K562 (cell line): Measurements from ENCODE around the gene CAPZB. TPM values are rescaled to one million over a fixed set of nuclear protein-coding genes. Genes with fewer than 3 reads are reported as not detected.
A peak's percentile ranks its signal among the peaks of the same experiment; 100 is the strongest.

Source experiments
- ATAC-seq: fragments of 200-7000 bp; cut with Tn5 transposase; 3 replicates; pipeline ENCODE4 v1.9.1; 2020; ENCODE audit warnings: moderate library complexity
- BruUV-seq: library from RNA; stranded (reverse); fragments of 400-500 nt; replicated peaks from 2 replicates; lab custom pipeline; 2021; lab: Mats Ljungman, UMichigan
- CTCF ChIA-PET: fragments of 300-600 bp; formaldehyde crosslinking; extraction: SDS; loops from one replicate; lab custom pipeline; 2021; ENCODE audit warnings: low intra/inter-chr PET ratio; lab: Yijun Ruan, JAX
- POLR2A ChIA-PET: fragments of 300-600, 350-650 bp; sonication (Branson Sonifier 250); formaldehyde crosslinking; extraction: SDS; loops from one replicate; lab custom pipeline; 2021; ENCODE audit warnings: antibody characterized with exemption, inconsistent platforms; lab: Yijun Ruan, JAX
- DNase-seq, 4 experiments: peaks; one replicate each; pipeline versions ENCODE4 v3.0.0 to v3.0.0-alpha.2; 2011 to 2018; ENCODE audit warnings: low spot score in 3 of 4, mixed read lengths in 3 of 4; ENCODE audit errors: extremely low read depth in 1 of 4
- FAIRE-seq: peaks from 2 replicates; lab custom pipeline; 2011; peaks lifted over from hg19 to GRCh38; lab: Jason Lieb, UNC
- H2AFZ ChIP-seq: 2 replicates; pipeline ENCODE4 v1.6.0; 2011; ENCODE audit warnings: low read depth, low read length, control low read depth, inconsistent platforms
- H3K27ac ChIP-seq: fragments of 200-600 bp; 3 replicates; pipeline ENCODE4 v1.8.0; 2011; ENCODE audit warnings: low read depth, mild to moderate bottlenecking, control low read depth, inconsistent platforms, low read length, moderate library complexity, mixed read lengths; ENCODE audit errors: extremely low read depth
- H3K27me3 ChIP-seq, 2 experiments: fragments of 300-600 bp in 1 of 2; 2 replicates in 1 of 2; 3 replicates in 1 of 2; pipeline versions ENCODE4 v1.6.0 to v1.8.0; 2011; ENCODE audit warnings: inconsistent platforms in 2 of 2, low read length in 2 of 2, mild to moderate bottlenecking in 1 of 2, mixed read lengths in 1 of 2, moderate library complexity in 1 of 2; ENCODE audit not compliant: control insufficient read depth in 2 of 2, insufficient read depth in 2 of 2
- H3K36me3 ChIP-seq: fragments of 300-600 bp; 3 replicates; pipeline ENCODE4 v1.8.0; 2011; ENCODE audit warnings: mild to moderate bottlenecking, low read length, inconsistent platforms; ENCODE audit not compliant: control insufficient read depth, insufficient read depth
- H3K4me1 ChIP-seq, 2 experiments: fragments of 200-600 bp in 1 of 2; replicated peaks in 1 of 2; 2 replicates in 1 of 2; 3 replicates in 1 of 2; pipeline versions ENCODE4 v1.5.1 to v1.8.0; 2011; ENCODE audit warnings: inconsistent platforms in 2 of 2, low read length in 2 of 2, mild to moderate bottlenecking in 1 of 2, mixed read lengths in 1 of 2, moderate library complexity in 1 of 2; ENCODE audit not compliant: control insufficient read depth in 2 of 2, insufficient read depth in 2 of 2
- H3K4me2 ChIP-seq: 2 replicates; pipeline ENCODE4 v1.6.1; 2011; ENCODE audit warnings: low read length, control low read depth, inconsistent platforms, mixed read lengths; ENCODE audit not compliant: insufficient read depth
- H3K4me3 ChIP-seq: fragments of 200-600 bp; sonication (generic), shearing (Covaris generic); 2 replicates; pipeline ENCODE4 v1.5.1; 2016; ENCODE audit warnings: control low read depth, inconsistent platforms
- H3K79me2 ChIP-seq: fragments of 200-600 bp; 3 replicates; pipeline ENCODE4 v1.8.0; 2011; ENCODE audit warnings: low read length, inconsistent platforms; ENCODE audit not compliant: control insufficient read depth, insufficient read depth
- H3K9ac ChIP-seq, 2 experiments: 2 replicates each; pipeline versions ENCODE4 v1.6.0 to v1.6.1; 2011; ENCODE audit warnings: low read depth in 2 of 2, low read length in 2 of 2, control low read depth in 1 of 2, inconsistent platforms in 1 of 2, mild to moderate bottlenecking in 1 of 2, mixed read lengths in 1 of 2; ENCODE audit not compliant: insufficient read depth in 1 of 2
- H3K9me1 ChIP-seq: one replicate; pipeline ENCODE4 v1.6.0; 2011; ENCODE audit warnings: inconsistent platforms, mild to moderate bottlenecking, low read length, moderate library complexity; ENCODE audit not compliant: control insufficient read depth, insufficient read depth
- H3K9me3 ChIP-seq: replicated peaks from 2 replicates; pipeline ENCODE4 v1.5.1; 2011; ENCODE audit warnings: low read depth, low read length, inconsistent platforms; ENCODE audit not compliant: control insufficient read depth, insufficient read depth
- H4K20me1 ChIP-seq: replicated peaks from 2 replicates; pipeline ENCODE4 v1.6.1; 2011; ENCODE audit warnings: low read length, inconsistent platforms, mixed read lengths; ENCODE audit not compliant: control insufficient read depth, insufficient read depth
- ADNP ChIP-seq: fragments of 200-800 bp; sonication (Bioruptor generic); IDR thresholded peaks from 2 replicates; pipeline ENCODE4 v1.6.1; 2016; ENCODE audit warnings: missing genetic modification characterization, missing compliant biosample characterization
- NFIC ChIP-seq: fragments of 450-650 bp; IDR thresholded peaks from 2 replicates; pipeline ENCODE4 v1.6.1; 2017; ENCODE audit warnings: mild to moderate bottlenecking, inconsistent platforms
- TBP ChIP-seq: optimal IDR thresholded peaks from 2 replicates; pipeline ENCODE3; 2011; ENCODE audit warnings: low read depth, low read length, improper control_type of control experiment
- ZNF507 ChIP-seq: conservative IDR thresholded peaks from 2 replicates; pipeline ENCODE4 v1.6.1; 2017; ENCODE audit warnings: missing genetic modification characterization, missing compliant biosample characterization
- WGBS: fragments of 100-300 bp; shearing (Covaris generic); methylation state at CpG from one replicate; pipeline ENCODE4 v1.1.6; 2016; ENCODE audit warnings: low coverage, mixed read lengths; ENCODE audit not compliant: insufficient coverage; ENCODE audit errors: missing lambda C conversion rate; 5-methylcytosine and 5-hydroxymethylcytosine counted together
- in situ Hi-C: fragments of 300-500 bp; cut with MboI; formaldehyde crosslinking; loops from 4 replicates; pipeline ENCODE4 v1.15.0; 2018; ENCODE audit warnings: inconsistent platforms, mixed read lengths
- intact Hi-C: fragments of 100-400 bp; cut with micrococcal nuclease; formaldehyde crosslinking; loops from 2 replicates; pipeline ENCODE4 v1.14.2; 2022
- polyA plus RNA-seq, 8 experiments: library from polyadenylated mRNA; depleted of rRNA in 4 of 8; stranded (reverse) in 5 of 8; unstranded in 3 of 8; fragments of >200 nt; fragmentation: Nextera tagmentation in 2 of 8; fragmentation: Illumina TruSeq in 1 of 8; extraction: Ambion mirVana in 2 of 8; extraction: Trizol in 1 of 8; gene quantifications; 2 replicates each; pipeline versions ENCODE4 v1.2.1 to v1.2.3, GENCODE V29; 2011 to 2014; ENCODE audit warnings: inconsistent platforms in 1 of 8, missing spikeins in 1 of 8
- total RNA-seq, 7 experiments: library from RNA; depleted of rRNA in 6 of 7; stranded (reverse); fragments of >200 nt in 6 of 7; fragmentation: Illumina TruSeq in 2 of 7; extraction: Trizol in 2 of 7; gene quantifications; 2 replicates each; pipeline versions ENCODE4 v1.2.1 to v1.2.3, GENCODE V29; 2011 to 2021; ENCODE audit warnings: low replicate concordance in 1 of 7
- TF ChIP-seq, protein P1 (sequence below): fragments of 250-450 bp; sonication (Bioruptor Pico); IDR thresholded peaks from 2 replicates; pipeline ENCODE4 v1.5.0; 2020; ENCODE audit warnings: mild to moderate bottlenecking

CAPZB gene
- total and polyA plus RNA-seq, 9 of the 15 experiments (the other 6 are each of a cell fraction or from before 2014, with no cell fraction given): 57.6 to 297 (median 125) TPM

DNA sequence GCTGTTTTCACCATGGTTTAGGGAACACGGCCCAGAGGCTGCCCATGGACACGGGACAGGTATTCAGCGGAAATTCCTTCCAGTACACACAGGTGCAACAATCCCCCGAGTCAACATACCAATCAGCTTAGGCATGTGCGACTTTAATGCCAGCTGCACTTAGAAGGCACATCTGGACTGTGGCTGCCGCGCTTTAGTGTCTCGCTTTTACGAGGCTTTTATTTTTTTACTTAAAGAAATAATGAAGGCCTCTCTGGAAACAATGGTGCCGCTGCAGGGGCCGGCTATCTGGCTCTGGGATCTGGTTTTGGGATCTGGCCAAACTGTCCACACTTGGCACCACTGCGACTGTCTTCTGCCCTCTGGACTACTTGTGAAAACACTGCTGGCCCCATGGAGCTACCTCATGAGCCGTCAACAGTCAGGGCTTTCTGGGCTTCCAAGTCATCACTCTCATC, 117.7 kb downstream of the CAPZB start:
- Histone ChIP-seq H3K4me1 (peaks cover 0 to 8% of the 10 kb centered on the region in 2 experiments; a peak in 2 of 5 replicates), H3K27me3 (no peaks in the 10 kb centered on the region), H3K9ac (no peak overlapping the region), H2AFZ (no peak overlapping the region), H3K4me3 (no peak overlapping the region), H4K20me1 (peaks cover 18% of the 10 kb centered on the region), H3K9me3 (no peaks in the 10 kb centered on the region), H3K9me1 (no peaks in the 10 kb centered on the region), H3K79me2 (no peaks in the 10 kb centered on the region), H3K27ac (no peak overlapping the region), H3K36me3 (peaks cover 8% of the 10 kb centered on the region; the same call in 1 of the 3 replicates), H3K4me2 (no peak overlapping the region)
- no peak for FAIRE-seq
- intact Hi-C loops: no loop called here
- no TSS peak for BruUV-seq
- no peak for ATAC-seq
- POLR2A ChIA-PET: no interaction called here
- in situ Hi-C loops: no loop called here
- WGBS: 71% methylated on average over 13 of the region's 13 CpGs
- TF ChIP-seq TBP (no peak), NFIC (peak; percentile 30; the same call in 1 of the 2 replicates)
- CTCF ChIA-PET: no interaction called here
- no peak for DNase-seq

- Histone ChIP-seq H3K4me1 (peaks cover 0 to 8% of the 10 kb centered on the region in 2 experiments; a peak in 2 of 5 replicates), H3K9ac (0 out of 4 replicates have a peak overlapping the region, but pooled peaks of 1 of the 2 experiments have one; percentile 6), H3K4me3 (no peak overlapping the region), H3K9me3 (no peaks in the 10 kb centered on the region), H2AFZ (no peak overlapping the region), H3K27me3 (no peaks in the 10 kb centered on the region), H3K36me3 (peaks cover 3% of the 10 kb centered on the region; the same call in 1 of the 3 replicates), H3K79me2 (no peaks in the 10 kb centered on the region), H3K9me1 (no peaks in the 10 kb centered on the region), H3K4me2 (no peak overlapping the region), H4K20me1 (peaks cover 18% of the 10 kb centered on the region), H3K27ac (no peak overlapping the region)
- no peak for FAIRE-seq
- WGBS: 81% methylated on average over 18 of the region's 18 CpGs
- CTCF ChIA-PET: no interaction called here
- intact Hi-C loops (no loop called here), in situ Hi-C loops (no loop called here)
- no peak for TF ChIP-seq ZNF507 (tag)
- TF ChIP-seq, protein P1, sequence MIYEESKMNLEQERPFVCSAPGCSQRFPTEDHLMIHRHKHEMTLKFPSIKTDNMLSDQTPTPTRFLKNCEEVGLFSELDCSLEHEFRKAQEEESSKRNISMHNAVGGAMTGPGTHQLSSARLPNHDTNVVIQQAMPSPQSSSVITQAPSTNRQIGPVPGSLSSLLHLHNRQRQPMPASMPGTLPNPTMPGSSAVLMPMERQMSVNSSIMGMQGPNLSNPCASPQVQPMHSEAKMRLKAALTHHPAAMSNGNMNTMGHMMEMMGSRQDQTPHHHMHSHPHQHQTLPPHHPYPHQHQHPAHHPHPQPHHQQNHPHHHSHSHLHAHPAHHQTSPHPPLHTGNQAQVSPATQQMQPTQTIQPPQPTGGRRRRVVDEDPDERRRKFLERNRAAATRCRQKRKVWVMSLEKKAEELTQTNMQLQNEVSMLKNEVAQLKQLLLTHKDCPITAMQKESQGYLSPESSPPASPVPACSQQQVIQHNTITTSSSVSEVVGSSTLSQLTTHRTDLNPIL (CRISPR knock-in tag): no peak
- no peak for TF ChIP-seq ADNP
- POLR2A ChIA-PET: no interaction called here
- no TSS peak for BruUV-seq
- DNase-seq: no peak
- no peak for ATAC-seq
Observed at GRCh38 chr1:19366599-19367536, 118.5 kb downstream of the CAPZB start.
